ENCODE measurements around the gene MEIG1.

DNA sequence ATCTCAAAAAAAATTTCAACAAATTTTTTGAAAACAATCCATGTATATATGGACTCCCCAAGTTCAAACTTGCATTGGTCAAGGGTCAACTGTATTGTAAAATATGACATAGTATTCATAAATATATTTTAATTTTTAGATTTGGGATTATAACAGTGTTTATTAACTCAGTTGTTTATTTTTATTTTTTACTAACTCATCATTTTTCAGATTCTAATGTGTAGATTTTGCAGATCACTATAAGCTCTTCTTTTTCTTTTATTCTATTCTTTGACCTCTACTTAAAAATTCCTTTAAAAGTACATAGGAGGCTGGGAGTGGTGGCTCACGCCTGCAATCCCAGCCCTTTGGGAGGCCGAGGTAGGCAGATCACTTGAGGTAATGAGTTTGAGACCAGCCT is 8.7 kb downstream of the MEIG1 start:
- TF ChIP-seq, protein P1, sequence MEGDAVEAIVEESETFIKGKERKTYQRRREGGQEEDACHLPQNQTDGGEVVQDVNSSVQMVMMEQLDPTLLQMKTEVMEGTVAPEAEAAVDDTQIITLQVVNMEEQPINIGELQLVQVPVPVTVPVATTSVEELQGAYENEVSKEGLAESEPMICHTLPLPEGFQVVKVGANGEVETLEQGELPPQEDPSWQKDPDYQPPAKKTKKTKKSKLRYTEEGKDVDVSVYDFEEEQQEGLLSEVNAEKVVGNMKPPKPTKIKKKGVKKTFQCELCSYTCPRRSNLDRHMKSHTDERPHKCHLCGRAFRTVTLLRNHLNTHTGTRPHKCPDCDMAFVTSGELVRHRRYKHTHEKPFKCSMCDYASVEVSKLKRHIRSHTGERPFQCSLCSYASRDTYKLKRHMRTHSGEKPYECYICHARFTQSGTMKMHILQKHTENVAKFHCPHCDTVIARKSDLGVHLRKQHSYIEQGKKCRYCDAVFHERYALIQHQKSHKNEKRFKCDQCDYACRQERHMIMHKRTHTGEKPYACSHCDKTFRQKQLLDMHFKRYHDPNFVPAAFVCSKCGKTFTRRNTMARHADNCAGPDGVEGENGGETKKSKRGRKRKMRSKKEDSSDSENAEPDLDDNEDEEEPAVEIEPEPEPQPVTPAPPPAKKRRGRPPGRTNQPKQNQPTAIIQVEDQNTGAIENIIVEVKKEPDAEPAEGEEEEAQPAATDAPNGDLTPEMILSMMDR (IDR thresholded peaks at IDR 0.05): no peak
- TF ChIP-seq POLR2A (IDR thresholded peaks at IDR 0.05): no peak
